Measurements from ENCODE around the gene CLASRP. TPM values are rescaled to one million over a fixed set of nuclear protein-coding genes. Genes with fewer than 3 reads are reported as not detected.

The CLASRP gene
- 16.9 and 23.9 TPM in 2 replicates for total RNA-seq

GRCh38 chr19:45038931-45039893 is at the start of gene CLASRP:
Gene CLASRP (plus strand): TSS chr19:45039045. CDS start chr19:45040213, 1,168 bp downstream.

DNA sequence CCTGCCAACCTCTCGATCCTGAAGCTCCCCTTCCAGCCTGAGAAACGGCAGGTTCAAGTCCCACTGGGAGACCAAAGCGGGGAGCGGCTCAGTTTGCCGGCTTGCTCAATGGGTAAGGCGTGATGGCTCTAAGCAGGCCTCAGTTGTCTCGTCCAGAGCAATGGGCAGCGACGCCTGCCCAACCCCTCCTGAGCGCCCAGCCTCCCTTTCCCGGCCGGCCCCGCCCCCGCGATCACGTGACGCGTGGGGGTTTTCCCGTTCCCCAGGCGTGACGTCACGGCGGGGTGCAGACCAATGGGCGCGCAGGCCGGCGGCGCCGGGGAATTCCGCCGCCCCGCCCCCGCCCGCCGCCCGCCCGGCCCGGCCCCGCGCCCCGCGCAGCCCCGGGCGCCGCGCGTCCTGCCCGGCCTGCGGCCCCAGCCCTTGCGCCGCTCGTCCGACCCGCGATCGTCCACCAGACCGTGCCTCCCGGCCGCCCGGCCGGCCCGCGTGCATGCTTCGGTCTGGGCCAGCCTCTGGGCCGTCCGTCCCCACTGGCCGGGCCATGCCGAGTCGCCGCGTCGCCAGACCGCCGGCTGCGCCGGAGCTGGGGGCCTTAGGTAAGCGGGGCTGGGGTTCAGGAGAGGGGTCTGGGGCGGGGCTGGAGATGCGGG is 37.6 kb upstream of the CLASRP start, which contains the start of gene RELB:
Gene RELB, plus strand, starts transcription at position 378 of the 653 bp plus-strand sequence. Its CDS starts 116 bp downstream, at position 494.

DNA sequence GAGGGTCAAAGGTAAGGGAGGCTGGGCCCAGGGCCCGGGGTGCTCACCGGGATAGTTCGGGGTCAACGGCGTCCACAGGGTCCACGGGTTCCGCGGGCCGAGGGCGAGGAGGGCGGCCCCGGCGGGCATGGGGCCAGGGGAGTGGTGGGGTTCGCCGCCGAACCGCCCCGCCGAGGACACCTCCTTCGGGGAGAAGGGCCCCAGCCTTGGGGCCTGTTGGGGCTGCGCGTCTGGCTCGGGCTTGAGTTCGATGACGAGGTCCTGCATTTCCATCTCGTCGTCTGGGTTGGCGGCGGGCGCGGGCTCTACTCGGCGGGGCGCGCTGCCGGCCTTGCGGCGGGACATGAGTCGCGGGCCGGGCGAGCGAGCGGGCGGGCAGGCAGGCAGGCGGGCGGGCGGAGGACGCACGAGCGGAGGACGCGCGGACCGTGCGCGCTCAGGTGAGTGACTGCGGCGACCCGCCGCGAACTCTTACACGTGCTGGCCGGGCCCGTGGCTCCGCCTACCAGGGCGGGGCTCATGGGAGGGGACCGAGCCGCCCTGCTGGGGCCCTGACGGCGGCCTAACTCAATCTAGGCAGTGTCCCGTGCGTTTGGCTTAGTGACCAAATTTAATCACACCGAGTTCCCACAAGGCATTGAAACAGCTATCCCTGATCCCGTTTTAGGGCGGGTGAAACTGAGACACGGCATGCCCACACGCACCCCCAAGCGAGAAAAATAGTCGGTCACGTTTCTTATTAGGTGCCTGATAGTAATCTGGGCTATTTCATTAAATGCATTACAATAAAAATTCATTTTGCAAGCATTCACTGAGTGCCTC is 37.4 kb downstream of the CLASRP start, which contains the start of gene ZNF296:
Gene ZNF296, minus strand, starts transcription at position 450 of the 822 bp plus-strand sequence. Its CDS starts 105 bp downstream, at position 345.

DNA sequence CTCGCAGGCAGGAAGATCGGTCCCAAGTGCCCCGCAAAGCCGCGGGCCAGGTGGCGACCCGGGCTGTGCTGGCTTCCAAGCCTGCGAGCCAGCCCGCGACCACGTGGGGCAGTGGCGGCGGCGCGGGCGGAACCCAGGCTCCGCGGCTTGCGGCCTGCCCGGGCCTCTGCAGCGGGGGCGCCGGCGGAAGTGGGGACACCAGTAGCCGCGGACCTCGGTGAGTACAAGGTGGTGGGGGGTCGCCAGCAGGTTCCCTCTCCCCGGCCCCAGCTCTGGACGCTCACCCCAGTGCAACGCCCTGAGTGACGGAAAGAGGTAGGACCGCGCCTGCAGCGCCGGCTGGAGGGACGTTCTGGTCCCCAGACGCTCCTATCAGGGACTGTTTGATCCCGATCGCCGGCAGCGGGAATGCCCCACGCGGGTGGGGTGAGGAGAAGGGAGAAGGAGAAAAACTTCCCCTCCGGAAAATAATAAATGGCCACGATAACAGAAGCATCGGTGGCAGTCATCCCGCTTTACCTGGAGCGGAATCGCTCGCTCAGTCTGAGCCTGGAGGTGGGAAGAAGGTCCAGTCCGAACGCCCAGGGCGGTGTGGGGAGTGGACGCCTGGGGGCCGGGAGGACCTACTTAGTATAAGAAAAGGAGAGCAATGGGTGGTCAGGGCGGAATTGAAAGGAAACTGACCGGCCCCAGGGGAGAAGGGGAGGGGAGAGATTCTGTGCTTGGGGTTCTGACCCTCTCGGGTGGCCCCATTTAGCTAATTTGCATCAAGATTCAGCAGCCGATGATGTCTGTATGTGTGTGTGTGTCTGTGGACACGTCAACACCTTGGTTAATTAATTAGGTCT is 40.4 kb downstream of the CLASRP start, which contains the start of gene GEMIN7:
Gene GEMIN7, plus strand, starts transcription at position 198 of the 848 bp plus-strand sequence. CDS start 10,855 bp downstream, outside the sequence.

DNA sequence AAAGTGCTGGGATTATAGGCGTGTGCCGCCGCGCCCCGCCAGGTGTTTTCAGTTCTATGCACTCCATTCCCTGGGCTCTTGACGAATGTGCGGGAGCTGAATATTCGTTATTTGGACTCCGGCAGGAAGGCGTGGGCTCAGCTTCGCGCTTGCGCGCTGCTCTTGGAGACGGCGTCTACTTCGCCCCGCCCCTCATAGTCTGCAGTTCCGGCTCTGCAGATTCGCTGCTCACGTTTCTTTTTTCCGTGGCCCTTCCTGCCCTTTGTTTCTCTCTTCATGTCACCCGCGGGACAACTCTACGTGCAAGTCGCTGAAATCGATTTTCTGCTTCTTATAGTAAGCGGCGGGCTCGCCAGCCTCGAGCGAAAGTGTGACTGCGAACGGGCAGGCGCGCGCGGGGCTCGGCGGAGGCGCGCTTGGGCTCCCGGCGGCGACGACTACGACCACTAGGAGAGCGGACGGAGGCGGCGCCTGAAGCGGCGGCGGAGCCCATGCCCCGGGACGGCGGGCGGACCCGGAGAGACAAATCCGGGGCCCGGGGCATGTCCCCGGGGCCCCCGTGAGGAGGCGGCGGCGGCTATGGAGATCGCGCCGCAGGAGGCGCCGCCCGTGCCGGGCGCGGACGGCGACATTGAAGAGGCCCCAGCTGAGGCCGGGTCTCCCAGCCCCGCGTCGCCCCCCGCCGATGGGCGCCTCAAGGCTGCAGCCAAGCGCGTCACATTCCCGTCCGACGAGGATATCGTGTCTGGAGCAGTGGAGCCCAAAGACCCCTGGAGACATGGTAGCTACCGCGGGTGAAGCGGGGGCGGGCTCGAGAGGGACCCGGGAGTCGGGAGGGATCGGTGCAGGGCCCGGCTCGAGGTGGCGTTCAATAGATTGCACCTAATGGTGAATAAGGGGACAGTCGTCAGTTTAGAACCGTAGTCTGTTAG is 54.2 kb downstream of the CLASRP start, which contains the start of gene PPP1R37:
Gene PPP1R37, plus strand, starts transcription at position 433 of the 932 bp plus-strand sequence. Its CDS starts 147 bp downstream, at position 580.

Small RNA genes lying within 50 kb of the gene (small RNA-seq; reads per million reads assigned to genes)
- gene RNU6-611P, result not detected

Other genes with a start within 250 kb of the CLASRP start
- 1.8 and 2.2 TPM in 2 replicates for gene BCAM, start 229.9 kb upstream of the CLASRP start, total RNA-seq
- gene NECTIN2, start 192.7 kb upstream of the CLASRP start, total RNA-seq, result 29.4 and 35.8 TPM in 2 replicates
- gene TOMM40, start 147.8 kb upstream of the CLASRP start, total RNA-seq, result 63.2 and 98.5 TPM in 2 replicates
- gene APOE, start 133.2 kb upstream of the CLASRP start, total RNA-seq, result 13.5 and 152 TPM in 2 replicates
- gene APOC1, start 124.4 kb upstream of the CLASRP start, total RNA-seq, result 2.3 and 7.3 TPM in 2 replicates
- gene APOC4, start 96.8 kb upstream of the CLASRP start, total RNA-seq, result not detected in 2 replicates
- gene APOC2, start 93.0 kb upstream of the CLASRP start, total RNA-seq, result not detected in 2 replicates
- 53.3 and 77.0 TPM in 2 replicates for gene CLPTM1, start 83.7 kb upstream of the CLASRP start, total RNA-seq
- gene RELB, start 37.6 kb upstream of the CLASRP start, total RNA-seq, result 7.3 and 11.3 TPM in 2 replicates
- 0.20 TPM in 1 of 2 replicates, not detected in the other for gene ZNF296, start 37.4 kb downstream of the CLASRP start, total RNA-seq
- gene GEMIN7, start 40.2 kb downstream of the CLASRP start, total RNA-seq, result 15.8 and 19.8 TPM in 2 replicates
- gene PPP1R37, start 54.1 kb downstream of the CLASRP start, total RNA-seq, result 23.5 and 28.0 TPM in 2 replicates
- gene NKPD1, start 121.9 kb downstream of the CLASRP start, total RNA-seq, result 0.39 and 1.1 TPM in 2 replicates
- 2.5 and 6.2 TPM in 2 replicates for gene TRAPPC6A, start 139.2 kb downstream of the CLASRP start, total RNA-seq
- 4.4 and 6.6 TPM in 2 replicates for gene BLOC1S3, start 139.7 kb downstream of the CLASRP start, total RNA-seq
- 0.20 TPM in 1 of 2 replicates, not detected in the other for gene EXOC3L2, start 206.4 kb downstream of the CLASRP start, total RNA-seq
- gene MARK4, start 212.2 kb downstream of the CLASRP start, total RNA-seq, result 12.1 TPM in 2 replicates